T-helper 2 cell treated with Interferon-gamma antibody and Interleukin-4, amounts not matched to agents 5 μg/mL and 100 μg/mL, for 36 hours (primary cell): ENCODE data around the gene PCYT1A.

Experiments
- DNase-seq: peaks from one replicate; pipeline ENCODE4 v3.0.0; 2021; ENCODE audit warnings: low spot score
- H3K27ac Mint-ChIP-seq: one replicate; pipeline ENCODE4 v1.8.0; 2021; ENCODE audit warnings: mild to moderate bottlenecking, mixed read lengths
- H3K27me3 Mint-ChIP-seq: one replicate; pipeline ENCODE4 v1.8.0; 2021; ENCODE audit warnings: low read depth, mixed read lengths
- H3K36me3 Mint-ChIP-seq: one replicate; pipeline ENCODE4 v1.8.0; 2021; ENCODE audit warnings: low read depth, mixed read lengths
- H3K4me1 Mint-ChIP-seq: one replicate; pipeline ENCODE4 v1.8.0; 2021; ENCODE audit warnings: low read depth, mixed read lengths
- H3K4me3 Mint-ChIP-seq: one replicate; pipeline ENCODE4 v1.8.0; 2022; ENCODE audit warnings: mild to moderate bottlenecking, moderate library complexity, mixed read lengths
- H3K9me3 Mint-ChIP-seq: one replicate; pipeline ENCODE4 v1.8.0; 2021; ENCODE audit warnings: mixed read lengths

Gene PCYT1A

DNA sequence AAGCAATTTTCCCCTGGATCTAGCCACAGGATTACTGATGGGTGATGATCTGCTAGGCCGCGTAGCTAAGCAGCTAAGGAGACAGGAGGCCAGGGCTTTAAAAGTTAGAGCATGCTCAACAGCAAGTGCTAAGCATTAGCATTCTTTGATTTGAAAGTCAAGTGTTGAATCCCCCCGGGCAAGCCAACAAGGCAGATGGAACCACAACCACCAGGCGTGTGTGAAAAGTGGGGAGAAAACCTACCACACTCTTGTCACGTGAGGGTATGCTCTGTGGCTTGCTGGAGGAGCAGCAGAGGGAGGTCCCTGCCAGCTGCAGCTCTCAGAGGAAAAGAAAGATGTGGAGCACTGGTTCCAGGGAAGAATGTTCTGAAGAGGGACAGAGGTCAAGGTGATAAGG lies 50.3 kb downstream of the PCYT1A start:
- no peak overlapping the region for H3K27ac Mint-ChIP-seq
- no peaks in the 10 kb centered on the region for H3K27me3 Mint-ChIP-seq
- peaks cover 45% of the 10 kb centered on the region for H3K36me3 Mint-ChIP-seq
- H3K9me3 Mint-ChIP-seq: no peaks in the 10 kb centered on the region
- no peak overlapping the region for H3K4me3 Mint-ChIP-seq
- no peak for DNase-seq
- peaks cover 3% of the 10 kb centered on the region for H3K4me1 Mint-ChIP-seq

DNA sequence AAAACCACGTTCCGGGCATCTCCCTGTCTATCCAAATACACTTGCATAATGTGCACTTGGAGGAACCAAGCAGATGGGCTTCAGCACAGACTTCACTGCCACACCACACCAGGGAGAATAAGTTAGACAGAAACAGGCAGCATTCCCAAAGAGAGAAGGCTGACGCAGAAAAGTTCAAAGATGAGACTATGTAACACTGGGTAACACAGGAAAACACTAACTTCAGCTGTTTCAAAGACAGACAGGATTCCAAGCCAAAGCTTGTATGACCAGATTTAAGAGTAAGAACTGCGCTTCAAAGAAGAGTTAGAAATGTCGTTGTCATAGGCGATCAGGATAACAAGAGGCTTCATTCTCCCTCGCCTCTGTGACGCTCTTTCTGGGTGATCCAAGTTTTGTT lies 51.3 kb downstream of the PCYT1A start:
- Mint-ChIP-seq H3K4me3 (no peak overlapping the region), H3K4me1 (peaks cover 3% of the 10 kb centered on the region), H3K27ac (no peak overlapping the region), H3K36me3 (peaks cover 35% of the 10 kb centered on the region), H3K27me3 (no peaks in the 10 kb centered on the region), H3K9me3 (no peaks in the 10 kb centered on the region)
- no peak for DNase-seq

DNA sequence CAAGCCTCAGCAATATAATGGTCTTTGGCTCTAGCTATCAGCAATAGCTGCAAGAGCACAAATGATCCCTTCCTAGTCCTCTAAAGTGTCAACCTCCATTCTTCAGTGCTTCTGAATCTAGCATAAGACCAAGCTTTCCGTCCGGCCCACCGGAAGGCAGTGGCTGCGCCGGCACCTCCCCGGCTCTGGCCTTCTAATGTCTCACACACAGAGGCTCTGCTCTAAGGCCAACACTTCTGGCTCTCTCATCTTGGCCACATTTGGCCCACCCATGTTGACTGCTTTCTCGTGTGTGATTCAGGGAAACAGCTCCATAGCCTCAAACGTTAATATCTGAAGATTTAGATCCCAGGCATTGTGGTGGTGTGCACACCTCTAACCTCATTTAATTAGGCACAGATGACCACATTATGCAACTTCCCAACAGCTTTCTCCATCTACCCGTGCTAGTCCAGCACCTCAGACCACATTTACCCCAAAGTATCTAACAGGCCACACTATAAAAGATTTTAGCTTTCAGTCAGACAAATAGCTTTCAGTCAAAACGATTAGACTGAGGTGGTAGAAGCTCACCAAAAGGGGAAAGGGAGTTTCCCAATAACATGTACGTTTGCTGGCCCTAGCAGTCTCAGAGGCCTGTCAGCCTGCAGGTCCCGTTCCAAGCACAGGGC lies 51.9 kb downstream of the PCYT1A start:
- H3K27me3 Mint-ChIP-seq: no peaks in the 10 kb centered on the region
- H3K27ac Mint-ChIP-seq: no peak overlapping the region
- no peaks in the 10 kb centered on the region for H3K9me3 Mint-ChIP-seq
- H3K4me1 Mint-ChIP-seq: peaks cover 3% of the 10 kb centered on the region
- no peak for DNase-seq
- no peak overlapping the region for H3K4me3 Mint-ChIP-seq
- H3K36me3 Mint-ChIP-seq: peaks cover 32% of the 10 kb centered on the region

DNA sequence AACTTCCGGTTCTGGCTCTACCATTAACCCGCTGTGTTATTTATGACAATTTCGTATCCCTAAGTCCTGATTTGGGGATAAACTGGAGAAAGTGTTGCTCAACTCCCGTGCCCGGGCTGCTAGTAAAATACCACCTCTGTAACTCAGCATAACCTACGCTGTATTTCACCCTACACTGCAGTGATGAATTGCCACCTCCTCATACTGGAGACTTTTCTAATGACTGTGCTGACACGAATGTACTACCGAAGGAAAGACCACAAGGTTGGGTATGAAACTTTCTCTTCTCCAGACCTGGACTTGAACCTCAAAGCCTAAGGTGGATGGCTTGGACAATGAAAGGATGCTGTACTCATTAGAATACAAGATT lies 54.7 kb downstream of the PCYT1A start:
- H3K27me3 Mint-ChIP-seq: no peaks in the 10 kb centered on the region
- H3K27ac Mint-ChIP-seq: no peak overlapping the region
- H3K36me3 Mint-ChIP-seq: peaks cover 14% of the 10 kb centered on the region
- no peak overlapping the region for H3K4me3 Mint-ChIP-seq
- DNase-seq: no peak
- H3K4me1 Mint-ChIP-seq: peaks cover 3% of the 10 kb centered on the region
- H3K9me3 Mint-ChIP-seq: no peaks in the 10 kb centered on the region

DNA sequence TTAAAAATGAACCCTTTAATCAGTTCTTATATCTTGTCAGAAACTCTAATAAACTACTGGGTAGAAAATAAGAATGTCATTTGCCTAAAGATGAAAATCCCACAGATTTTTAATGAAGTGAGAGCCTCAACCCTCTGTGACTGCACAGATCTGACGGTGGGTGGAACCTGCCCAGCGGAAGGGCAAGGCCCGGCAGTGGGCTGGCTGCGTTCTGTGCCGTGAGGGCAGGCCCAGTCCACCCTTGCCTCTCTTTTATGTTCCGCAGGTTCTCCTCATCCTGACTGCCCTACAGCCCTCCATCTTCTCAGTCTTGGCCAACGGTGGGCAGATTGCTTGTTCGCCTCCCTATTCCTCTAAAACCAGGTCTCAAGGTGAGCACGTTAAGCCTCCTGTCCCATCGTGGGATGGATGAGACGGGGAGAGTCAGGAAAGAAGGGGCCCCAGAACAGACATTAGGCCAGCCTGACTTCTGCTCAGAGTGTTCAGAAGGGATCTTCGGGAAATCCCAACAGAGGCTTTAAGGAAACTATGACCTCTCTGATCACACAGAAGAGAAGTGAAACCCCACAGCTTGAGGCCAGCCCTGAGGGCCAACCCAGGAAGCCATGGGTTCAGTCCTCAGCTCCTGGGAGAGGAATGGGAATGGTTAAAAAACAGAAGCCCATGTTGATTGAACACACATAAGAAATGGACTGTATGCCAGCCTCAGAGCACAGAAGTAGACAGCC lies 55.2 kb downstream of the PCYT1A start:
- Mint-ChIP-seq H3K27ac (no peak overlapping the region), H3K9me3 (no peaks in the 10 kb centered on the region), H3K36me3 (peaks cover 12% of the 10 kb centered on the region), H3K4me1 (peaks cover 2% of the 10 kb centered on the region), H3K4me3 (no peak overlapping the region), H3K27me3 (no peaks in the 10 kb centered on the region)
- no peak for DNase-seq

DNA sequence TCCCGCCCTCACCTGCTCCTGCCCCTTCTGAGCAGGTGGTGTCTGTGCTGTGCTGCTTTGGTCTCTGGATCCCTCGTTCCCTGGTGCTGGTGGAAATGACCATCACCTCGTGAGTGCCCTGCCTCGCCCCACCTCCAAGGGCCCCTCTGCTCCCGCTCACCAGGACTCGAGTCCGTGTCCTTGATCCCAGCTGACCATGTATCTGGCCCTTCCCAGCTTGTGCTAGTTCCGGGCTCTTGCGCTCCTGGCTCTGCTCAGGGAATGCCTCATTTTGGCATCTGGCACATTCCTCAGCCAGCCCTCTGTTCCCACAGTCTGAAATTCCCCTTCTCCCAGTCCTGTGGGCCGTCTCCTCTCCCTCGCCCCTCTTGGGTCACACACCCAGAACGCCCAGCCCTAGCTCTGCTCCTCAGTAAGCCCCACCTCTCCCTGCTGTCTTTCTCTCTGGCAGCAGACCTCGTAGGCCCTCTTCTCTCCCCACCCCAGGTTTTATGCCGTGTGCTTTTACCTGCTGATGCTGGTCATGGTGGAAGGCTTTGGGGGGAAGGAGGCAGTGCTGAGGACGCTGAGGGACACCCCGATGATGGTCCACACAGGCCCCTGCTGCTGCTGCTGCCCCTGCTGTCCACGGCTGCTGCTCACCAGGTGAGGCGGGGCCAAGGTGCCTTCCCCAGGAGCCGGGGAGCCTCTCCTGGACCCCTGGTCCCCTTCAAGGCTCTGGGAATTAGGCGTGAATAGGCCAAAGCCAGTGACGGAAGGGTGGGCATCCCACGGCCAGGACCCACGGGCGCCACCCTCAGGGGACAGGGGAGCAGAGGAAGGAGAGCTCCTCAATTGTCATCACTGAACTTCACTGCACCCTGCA lies 59.7 kb downstream of the PCYT1A start:
- Mint-ChIP-seq H3K27me3 (peaks cover 3% of the 10 kb centered on the region), H3K36me3 (no peaks in the 10 kb centered on the region), H3K4me1 (no peaks in the 10 kb centered on the region), H3K4me3 (no peak overlapping the region), H3K9me3 (no peaks in the 10 kb centered on the region), H3K27ac (no peak overlapping the region)
- no peak for DNase-seq

DNA sequence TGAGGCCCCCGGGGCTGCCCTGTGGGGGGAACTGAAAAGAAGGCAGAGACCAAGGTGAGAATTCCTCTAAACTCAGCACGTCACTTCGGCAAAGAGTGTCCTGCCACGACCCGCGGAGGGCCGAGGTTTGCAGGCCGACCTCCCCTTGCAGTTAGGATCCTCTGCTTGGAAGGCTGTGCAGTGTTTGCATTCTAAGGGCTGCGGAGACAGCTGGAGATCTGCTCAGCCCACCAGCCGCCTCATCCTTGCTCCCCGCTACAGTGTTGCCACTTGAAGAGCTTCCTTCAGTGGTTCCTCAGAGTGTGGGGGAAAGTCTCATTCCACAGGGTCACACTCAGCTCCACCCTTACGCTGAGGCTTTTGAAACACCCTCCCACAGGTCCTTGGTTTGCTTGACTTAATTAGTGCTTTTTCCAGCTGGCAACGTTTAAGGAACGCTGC lies 60.4 kb downstream of the PCYT1A start:
- no peaks in the 10 kb centered on the region for H3K9me3 Mint-ChIP-seq
- DNase-seq: no peak
- H3K36me3 Mint-ChIP-seq: no peaks in the 10 kb centered on the region
- no peak overlapping the region for H3K27ac Mint-ChIP-seq
- no peak overlapping the region for H3K4me3 Mint-ChIP-seq
- no peaks in the 10 kb centered on the region for H3K4me1 Mint-ChIP-seq
- H3K27me3 Mint-ChIP-seq: peaks cover 3% of the 10 kb centered on the region

DNA sequence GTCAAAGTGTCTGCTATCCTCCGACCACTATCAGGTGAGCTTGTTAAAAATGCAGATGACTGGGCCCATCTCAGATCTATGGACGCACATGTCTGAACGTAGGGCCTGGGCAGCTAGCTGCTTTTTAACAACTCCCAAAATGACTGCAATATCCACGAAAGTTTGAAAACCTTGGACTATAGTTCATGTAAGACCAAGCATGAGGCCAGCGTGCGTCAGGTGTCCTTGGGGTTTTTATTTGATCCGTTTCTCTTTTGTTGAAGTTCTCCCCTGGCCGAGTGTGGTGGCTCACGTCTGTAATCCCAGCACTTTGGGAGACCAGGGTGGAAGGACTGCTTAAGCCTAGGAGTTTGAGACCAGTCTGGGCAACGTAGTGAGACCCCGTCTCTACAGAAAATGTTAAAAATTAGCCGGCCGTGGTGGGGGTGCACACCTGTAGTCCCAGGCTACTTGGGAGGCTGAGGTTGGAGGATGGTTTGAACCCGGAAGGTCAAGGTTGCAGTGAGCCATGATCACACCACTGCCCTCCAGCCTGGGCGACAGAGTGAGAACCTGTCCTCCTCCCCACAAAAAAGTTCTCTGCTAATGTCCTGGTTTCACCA lies 61.7 kb downstream of the PCYT1A start:
- H3K4me1 Mint-ChIP-seq: no peaks in the 10 kb centered on the region

DNA sequence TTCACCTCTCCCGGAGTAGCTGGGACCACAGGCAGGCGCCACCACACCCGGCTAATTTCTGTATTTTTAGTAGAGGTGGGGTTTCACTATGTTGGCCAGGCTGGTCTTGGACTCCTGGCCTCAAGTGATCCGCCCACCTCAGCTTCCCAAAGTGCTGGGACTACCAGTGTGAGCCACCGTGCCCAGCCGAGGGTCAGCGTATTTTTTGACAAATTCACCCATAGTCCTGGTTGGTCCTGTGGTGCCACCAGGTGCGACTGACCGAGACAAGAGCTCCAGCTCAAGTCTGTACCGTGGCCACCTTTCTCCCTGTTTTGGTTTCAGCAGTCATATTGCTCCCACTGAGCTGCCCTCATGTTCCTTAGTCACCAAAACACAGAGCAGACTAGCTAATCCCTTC lies 62.4 kb downstream of the PCYT1A start:
- H3K36me3 Mint-ChIP-seq: no peaks in the 10 kb centered on the region
- DNase-seq: no peak
- H3K27ac Mint-ChIP-seq: no peak overlapping the region
- no peak overlapping the region for H3K4me3 Mint-ChIP-seq
- no peaks in the 10 kb centered on the region for H3K4me1 Mint-ChIP-seq
- no peaks in the 10 kb centered on the region for H3K9me3 Mint-ChIP-seq
- H3K27me3 Mint-ChIP-seq: peaks cover 3% of the 10 kb centered on the region

More for the DNA sequence above, 61.7 kb downstream of the PCYT1A start:
- peaks cover 3% of the 10 kb centered on the region for H3K27me3 Mint-ChIP-seq
- DNase-seq: no peak
- H3K4me3 Mint-ChIP-seq: no peak overlapping the region
- H3K27ac Mint-ChIP-seq: no peak overlapping the region
- no peaks in the 10 kb centered on the region for H3K9me3 Mint-ChIP-seq
- no peaks in the 10 kb centered on the region for H3K36me3 Mint-ChIP-seq

DNA sequence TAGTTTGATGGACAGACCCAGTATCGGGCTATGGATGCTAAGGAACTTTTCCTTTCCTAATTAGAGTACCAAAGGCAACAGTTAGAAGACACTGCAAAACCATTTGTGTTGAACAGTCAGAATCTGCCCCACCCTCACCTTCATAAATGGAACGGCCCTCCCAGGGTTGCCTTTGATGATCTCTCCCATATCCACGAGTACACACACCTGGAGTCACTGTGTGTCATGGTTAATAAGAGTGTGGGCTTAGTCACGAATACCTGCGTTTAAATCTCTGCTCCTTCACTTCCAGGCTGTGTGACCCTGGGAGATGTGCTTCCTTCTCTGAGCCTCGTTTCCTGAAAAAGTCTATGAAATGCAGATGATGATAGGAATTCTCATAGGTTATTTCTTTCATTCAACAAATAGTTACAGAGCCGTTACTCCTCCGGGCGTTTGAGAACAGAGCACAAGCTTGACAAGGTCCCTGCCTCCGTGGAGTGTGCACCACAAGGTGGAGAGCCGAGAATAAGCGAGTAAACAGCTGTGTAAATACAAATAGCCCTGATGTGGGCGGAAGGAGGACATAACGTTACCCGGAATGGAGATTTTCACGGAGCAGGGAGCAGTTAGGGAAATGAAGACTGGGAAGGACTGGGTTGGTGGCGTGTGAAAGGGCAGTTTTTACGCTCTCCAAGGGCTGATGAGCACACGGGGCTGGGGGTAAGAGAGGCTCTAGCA lies 64.5 kb downstream of the PCYT1A start:
- no peak for DNase-seq
- Mint-ChIP-seq H3K36me3 (no peaks in the 10 kb centered on the region), H3K4me3 (no peak overlapping the region), H3K9me3 (no peaks in the 10 kb centered on the region), H3K4me1 (peaks cover 10% of the 10 kb centered on the region), H3K27ac (no peak overlapping the region), H3K27me3 (peaks cover 3% of the 10 kb centered on the region)

DNA sequence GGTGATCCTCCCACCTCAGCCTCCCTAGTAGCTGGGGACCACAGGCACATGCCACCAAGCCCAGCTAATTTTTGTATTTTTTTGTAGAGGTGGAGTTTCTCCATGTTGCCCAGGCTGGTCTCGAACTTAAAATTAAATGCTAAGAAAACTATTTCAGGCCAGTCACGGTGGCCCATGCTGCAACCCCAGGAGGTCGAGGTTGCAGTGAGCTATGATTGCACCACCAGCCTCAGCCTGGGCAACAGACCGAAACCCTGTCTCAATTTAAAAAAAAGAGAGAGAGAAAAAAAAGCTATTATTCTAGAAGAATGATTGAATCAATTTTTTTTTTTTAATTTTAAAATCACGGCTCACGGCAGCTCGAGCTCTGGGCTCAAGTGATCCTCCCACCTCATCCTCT lies 66.5 kb downstream of the PCYT1A start:
- peaks cover 13% of the 10 kb centered on the region for H3K4me1 Mint-ChIP-seq
- peaks cover 3% of the 10 kb centered on the region for H3K27me3 Mint-ChIP-seq
- no peaks in the 10 kb centered on the region for H3K9me3 Mint-ChIP-seq
- DNase-seq: no peak
- no peaks in the 10 kb centered on the region for H3K36me3 Mint-ChIP-seq
- no peak overlapping the region for H3K27ac Mint-ChIP-seq
- no peak overlapping the region for H3K4me3 Mint-ChIP-seq

DNA sequence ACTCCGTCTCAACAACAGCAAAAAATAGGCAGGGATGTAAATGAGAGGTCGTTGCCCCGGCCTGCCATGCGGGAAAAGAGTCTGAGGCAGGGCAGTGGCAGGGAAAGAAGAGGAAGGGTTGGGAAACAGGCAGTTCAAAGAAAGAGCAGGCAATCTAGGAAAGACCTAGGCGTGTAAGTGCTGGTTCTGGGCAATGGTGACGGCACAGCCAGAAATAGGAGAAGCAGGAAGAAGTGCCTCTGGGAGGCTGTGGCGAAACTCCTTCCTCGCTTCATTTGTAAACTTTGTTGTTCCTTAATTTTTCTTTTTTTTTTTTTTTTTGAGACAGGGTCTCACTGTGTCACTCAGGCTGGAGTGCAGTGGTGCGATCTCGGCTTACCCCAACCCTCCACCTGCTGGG lies 66.9 kb downstream of the PCYT1A start:
- Mint-ChIP-seq H3K27me3 (peaks cover 3% of the 10 kb centered on the region), H3K4me3 (no peak overlapping the region), H3K4me1 (peaks cover 13% of the 10 kb centered on the region), H3K27ac (no peak overlapping the region), H3K9me3 (no peaks in the 10 kb centered on the region), H3K36me3 (no peaks in the 10 kb centered on the region)
- no peak for DNase-seq

DNA sequence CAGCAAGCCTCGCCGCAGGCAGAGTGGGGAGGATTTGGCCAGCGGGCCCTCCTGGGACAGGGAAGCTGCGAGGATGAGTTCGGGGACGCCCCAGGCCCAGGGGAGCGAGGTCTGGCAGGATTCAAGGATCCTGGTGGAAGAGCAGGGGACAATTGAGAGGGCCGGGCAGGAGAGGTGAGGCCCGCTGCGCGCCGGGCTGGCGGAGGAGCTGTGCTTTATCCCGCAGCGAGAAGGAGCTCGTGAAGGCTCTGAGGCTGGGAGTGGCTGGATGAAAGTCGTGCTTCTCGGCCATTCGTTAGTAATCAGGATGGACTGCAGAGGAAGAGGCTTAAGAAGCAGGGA lies 67.6 kb downstream of the PCYT1A start:
- peak overlapping the region; percentile 63 for H3K27ac Mint-ChIP-seq
- no peaks in the 10 kb centered on the region for H3K9me3 Mint-ChIP-seq
- peaks cover 13% of the 10 kb centered on the region for H3K4me1 Mint-ChIP-seq
- H3K4me3 Mint-ChIP-seq: no peak overlapping the region
- no peaks in the 10 kb centered on the region for H3K36me3 Mint-ChIP-seq
- DNase-seq: no peak
- H3K27me3 Mint-ChIP-seq: peaks cover 3% of the 10 kb centered on the region
